G401.6 (cell line): ENCODE results near the gene KCNS1.
"Not testable (repeated sequence)": the region's sequence is repeated elsewhere in the genome, so short reads cannot be mapped to it uniquely, and the experiment has no call there.

Experiments
- FAIRE-seq: peaks from 2 replicates; lab custom pipeline; 2012; peaks lifted over from hg19 to GRCh38; lab: Jason Lieb, UNC

Gene KCNS1

DNA sequence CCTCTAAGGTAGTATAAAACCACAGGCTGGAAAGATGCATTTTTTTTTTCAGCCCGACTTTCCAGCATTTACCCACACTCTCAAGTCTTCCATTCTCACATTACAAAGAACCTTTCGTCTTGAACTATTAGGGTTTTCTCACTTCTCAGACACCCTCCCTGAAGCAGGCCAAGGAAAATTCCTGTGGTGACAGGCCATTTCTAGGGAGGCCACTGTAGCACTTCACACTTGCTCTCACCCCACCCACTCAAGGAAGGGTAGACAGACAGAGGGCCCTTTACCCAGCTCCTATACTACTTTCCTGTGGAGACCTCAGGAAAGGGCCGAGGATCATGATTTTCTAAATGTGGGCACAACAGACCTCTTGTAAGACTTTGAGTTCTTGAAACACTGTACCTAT lies 27.7 kb downstream of the KCNS1 start:
- no peak for FAIRE-seq

GRCh38 chr20:45072066-45072465 lies 28.9 kb downstream of the KCNS1 start:
- no peak for FAIRE-seq

DNA sequence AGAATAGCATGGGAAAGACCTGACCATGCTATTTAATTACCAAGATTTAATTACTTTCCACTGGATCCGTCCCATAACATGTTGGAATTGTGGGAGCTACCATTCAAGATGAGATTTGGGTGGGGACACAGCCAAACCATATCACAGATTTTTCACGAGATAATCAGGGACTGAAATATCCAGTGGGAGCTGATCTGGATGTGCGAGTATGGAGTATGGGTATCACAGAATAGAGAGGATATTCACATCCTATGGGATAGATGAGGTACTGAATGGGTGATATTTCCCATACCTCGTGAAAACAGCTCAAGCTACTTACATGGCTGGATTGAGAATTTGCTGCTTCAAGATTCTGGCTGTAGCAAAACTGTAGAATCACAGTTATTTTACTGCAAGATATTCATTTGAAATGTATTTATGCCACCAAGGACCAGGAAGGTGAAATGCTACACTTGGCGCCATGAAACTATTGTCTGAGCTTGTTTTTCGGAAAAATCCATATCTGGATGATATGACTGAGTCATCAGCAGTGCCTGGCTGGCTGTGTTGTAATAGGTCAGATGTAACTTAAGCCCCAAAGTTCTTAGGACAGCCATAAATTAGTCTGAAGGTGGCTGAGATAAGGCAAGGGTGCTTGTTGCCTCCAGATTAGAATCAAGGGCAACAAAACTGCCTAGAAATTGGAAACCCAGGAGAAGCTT lies 29.8 kb downstream of the KCNS1 start:
- no peak for FAIRE-seq

DNA sequence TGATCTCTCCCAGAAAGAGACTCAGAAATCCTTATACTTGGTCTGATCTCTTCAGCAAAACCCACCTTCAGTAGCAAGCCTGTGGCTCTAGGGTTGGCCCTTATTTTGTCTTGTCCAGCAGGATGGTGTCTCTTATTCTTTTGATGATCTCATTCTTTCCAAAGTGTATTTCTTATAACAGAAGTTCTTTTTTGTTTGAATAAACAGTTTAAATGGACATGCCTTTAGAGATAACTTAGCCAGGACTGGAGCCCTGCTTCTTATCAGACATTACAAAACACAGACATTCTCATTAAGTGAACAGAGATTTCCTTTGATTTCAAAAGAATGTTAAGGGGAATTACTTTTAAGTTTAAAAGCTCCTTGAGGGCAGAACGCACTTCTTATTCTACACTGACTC lies 31.7 kb downstream of the KCNS1 start:
- FAIRE-seq: no peak

GRCh38 chr20:45067558-45067957 lies 33.4 kb downstream of the KCNS1 start:
- no peak for FAIRE-seq

GRCh38 chr20:45067087-45067486 lies 33.8 kb downstream of the KCNS1 start:
- FAIRE-seq: no peak

DNA sequence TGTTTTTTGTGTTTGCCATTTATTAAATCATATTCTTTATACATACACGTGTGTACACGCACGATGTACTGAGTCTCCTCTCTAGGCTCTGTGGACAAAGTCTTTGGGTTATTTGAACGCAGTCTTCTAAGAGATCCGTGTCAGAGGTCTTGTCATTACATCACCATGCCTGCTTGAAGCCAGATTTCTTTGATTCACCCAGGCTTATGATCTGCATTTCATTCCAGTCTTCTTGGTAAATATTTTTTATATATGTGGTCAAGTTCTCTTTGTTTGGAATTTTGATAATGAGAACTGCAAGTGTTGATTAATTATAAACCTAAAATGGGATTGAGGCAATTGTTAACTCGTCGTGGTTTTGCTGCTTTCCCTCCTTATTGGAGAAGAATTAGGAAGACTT lies 34.6 kb downstream of the KCNS1 start:
- no peak for FAIRE-seq

DNA sequence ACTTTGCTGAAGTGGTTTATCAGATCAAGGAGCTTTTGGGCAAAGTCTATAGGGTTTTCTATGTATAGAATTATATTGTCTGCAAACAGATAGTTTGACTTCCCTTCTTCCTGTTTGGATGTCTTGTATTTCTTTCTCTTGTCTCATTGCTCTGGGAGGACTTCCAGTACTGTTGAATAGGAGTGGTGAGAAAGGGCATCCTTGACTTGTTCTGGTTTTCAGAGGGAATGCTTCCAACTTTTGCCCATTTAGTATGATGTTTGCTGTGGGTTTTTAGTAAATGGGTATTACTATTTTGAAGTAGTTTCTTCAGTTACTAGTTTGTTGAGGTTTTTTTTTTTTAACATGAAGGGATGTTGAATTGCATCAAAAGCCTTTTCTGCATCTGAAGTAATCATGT lies 36.1 kb downstream of the KCNS1 start:
- no peak for FAIRE-seq

DNA sequence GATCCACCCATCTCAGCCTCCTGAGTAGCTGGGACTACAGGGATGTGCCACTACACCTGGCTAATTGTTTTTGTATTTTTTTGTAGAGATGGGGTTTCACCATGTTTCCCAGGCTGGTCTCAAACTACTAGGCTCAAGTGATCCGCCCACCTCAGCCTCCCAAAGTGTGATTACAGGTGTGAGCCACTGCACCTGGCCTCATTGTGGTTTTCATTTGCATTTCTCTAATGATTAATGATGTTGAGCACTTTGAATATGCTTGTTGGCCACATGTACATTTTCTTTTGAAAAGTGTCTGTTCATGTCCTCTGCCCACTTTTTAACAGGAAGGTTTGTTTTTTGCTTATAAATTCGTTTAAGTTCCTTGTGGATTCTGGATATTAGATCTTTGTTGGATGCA lies 37.8 kb downstream of the KCNS1 start:
- FAIRE-seq: not testable (repeated sequence)

DNA sequence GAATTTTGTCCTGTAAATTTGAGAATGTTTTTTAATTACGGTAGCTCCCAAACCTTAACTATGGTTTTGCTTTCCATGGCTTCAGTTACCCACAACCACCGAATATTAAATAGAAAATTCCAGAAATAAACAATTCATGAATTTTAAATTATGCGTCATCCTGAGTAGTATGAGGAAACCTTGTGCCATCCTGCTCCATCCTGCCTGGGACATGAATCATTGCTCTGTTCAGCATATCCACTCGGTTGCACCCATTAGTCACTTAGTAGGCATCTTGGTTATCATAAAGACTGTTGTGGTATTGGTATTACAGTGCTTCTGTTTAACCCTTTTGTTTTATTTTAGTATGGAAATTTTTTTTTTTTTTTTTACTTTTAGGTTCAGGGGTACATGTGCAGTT lies 39.7 kb downstream of the KCNS1 start:
- FAIRE-seq: no peak

DNA sequence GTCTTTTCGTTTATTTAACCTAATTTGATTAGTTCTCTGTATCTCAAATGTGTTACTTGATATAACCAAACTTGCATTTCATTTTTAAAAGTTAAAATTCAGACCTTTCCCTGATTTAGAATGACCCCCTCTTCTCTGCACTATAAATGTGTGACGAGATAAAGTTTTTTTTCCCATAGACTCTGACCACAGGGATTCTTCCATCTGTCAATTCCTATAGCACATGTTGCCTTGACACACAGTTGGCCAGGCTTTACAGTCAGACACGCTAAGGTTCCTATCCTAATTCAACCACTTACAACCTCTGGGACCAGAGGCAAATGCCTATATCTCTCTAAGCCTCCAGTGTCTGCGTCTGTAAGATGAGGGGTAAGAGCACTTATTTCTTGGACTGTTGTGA lies 40.6 kb downstream of the KCNS1 start:
- FAIRE-seq: no peak

GRCh38 chr20:45059022-45059728 lies 41.8 kb downstream of the KCNS1 start:
- no peak for FAIRE-seq

- no peak for FAIRE-seq
These were observed 42.6 kb downstream of the KCNS1 start for GRCh38 chr20:45058168-45058850.

GRCh38 chr20:45056473-45057173 lies 44.3 kb downstream of the KCNS1 start:
- no peak for FAIRE-seq

DNA sequence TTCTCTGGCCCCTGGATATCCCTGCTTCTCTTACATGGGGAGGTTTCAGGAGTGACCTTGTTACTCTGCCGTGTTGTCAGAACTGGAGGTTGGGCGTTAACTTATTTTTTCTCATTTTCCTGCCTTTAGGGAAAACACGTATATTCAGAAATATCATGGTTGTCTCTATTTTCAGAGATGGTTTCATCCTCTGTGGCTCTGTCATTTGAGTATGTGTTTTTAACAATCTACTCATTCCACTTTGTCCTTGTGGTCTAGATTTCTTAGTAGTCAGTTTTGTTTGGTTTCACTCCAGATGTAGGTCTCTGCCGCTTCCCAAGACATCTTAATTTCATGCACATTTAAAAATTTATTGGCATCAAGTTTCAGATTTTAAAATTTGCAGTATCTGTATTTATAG lies 45.9 kb downstream of the KCNS1 start:
- no peak for FAIRE-seq

DNA sequence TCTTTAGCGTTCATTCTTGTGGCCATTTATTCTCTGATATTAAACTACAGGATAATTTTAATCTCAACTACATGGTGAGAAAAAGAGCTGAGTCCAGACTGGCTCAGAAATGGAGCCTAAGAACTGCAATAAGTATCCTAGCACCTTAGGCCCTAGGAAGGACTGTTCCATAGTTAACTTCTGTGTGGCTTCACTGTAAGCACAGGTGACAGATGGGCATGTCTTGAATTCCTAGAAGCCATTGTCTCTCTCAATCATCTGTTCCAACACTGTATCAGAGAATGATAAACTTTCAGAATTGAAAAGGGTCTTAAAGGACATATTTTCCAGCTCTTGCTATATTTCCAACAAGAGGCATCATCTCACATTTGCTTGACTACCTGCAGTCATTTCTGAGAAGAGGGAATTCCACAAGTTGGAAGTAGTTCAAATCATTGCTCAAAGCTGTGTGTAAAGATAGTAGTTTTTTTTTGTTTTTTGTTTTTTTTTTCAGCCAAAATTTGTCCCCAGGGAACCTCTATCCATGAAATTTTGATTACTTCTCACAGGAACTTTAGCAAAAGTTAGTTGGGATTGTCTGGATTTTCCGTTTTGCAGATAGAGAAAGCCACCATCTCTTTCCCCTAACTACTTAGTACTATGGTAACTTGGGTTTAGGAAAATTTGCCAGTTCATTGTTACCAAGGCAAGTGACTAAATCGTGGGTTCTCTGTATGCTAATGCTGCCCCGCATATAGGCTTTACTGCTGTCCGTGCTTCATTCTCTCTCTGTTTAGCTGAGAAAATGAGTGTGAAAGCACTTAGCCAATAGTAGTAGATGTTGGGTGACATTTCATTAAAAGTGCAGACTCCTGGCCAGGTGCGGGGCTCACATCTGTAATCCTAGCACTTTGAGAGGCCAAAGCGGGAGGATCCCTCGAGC lies 47.2 kb downstream of the KCNS1 start:
- no peak for FAIRE-seq

GRCh38 chr20:45052698-45053429 lies 48.1 kb downstream of the KCNS1 start:
- FAIRE-seq: no peak

- no peak for FAIRE-seq
These were observed 49.5 kb downstream of the KCNS1 start for GRCh38 chr20:45051204-45052060.

DNA sequence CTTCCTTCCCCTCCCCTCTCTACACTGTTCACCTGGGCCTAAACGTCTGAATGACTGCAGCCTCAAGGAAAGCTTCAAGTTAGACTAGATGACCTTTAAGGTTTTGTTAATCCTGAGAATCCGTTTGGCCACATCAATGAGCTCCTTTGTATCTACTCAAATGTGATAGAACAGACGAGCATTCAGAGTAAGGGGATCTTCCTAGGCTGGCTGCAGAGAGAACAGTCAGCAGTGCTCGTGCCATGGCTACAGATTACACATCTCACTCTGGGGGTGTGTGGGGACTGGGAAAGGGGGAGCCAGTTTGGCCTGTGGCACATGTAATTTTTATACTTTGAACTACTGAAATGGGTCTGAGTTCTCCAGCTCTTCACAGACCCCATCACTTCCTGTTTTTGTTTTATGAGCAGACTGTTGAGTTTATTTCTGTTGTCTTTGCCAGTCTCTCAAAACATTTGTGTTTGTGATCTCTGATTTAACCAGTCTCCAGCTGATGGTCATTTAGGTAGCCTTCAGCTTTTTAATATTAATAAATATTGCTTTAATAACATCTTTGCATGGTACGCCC lies 50.9 kb downstream of the KCNS1 start:
- FAIRE-seq: no peak

DNA sequence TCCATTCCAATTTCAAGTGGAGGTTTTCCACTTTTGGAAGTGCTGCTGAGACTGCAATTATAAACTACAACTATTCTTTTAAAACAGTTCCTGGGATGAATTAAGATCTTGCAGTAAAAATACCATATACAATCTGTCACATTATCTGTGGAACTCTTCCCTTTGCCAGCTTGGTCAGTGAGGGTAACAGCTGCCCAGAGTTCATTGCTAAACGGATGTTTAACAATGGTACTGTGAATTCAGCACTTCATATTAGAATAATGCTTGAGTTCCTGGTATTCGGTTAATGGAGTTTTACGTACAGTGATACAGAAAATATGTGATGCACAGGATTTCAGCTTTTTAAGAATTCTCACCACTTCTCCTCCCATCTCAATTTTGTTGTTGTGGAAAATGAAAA lies 51.5 kb downstream of the KCNS1 start:
- FAIRE-seq: no peak
